GM18951 (cell line): ENCODE measurements around the gene ARHGAP45.
"Not testable (repeated sequence)": the region's sequence is repeated elsewhere in the genome, so short reads cannot be mapped to it uniquely, and the experiment has no call there.

Experiments used
- POLR2A ChIP-seq: IDR thresholded peaks from 4 replicates; pipeline ENCODE4 v1.6.1; 2011; ENCODE audit warnings: mild to moderate bottlenecking; ENCODE audit not compliant: insufficient read length, insufficient read depth; ENCODE audit errors: extremely low read depth
- in situ Hi-C: fragments of 300-500 bp; cut with MboI; formaldehyde crosslinking; loops from one replicate; pipeline ENCODE4 v1.12.0; 2022; ENCODE audit warnings: low sequenced_read_pairs, mixed read lengths, inconsistent platforms; ENCODE audit not compliant: unreplicated experiment

ARHGAP45 gene

GRCh38 chr19:1125601-1126467 is 58.9 kb downstream of the ARHGAP45 start:
- no peak for TF ChIP-seq POLR2A
- in situ Hi-C loops, result no loop called here

- in situ Hi-C loops, result no loop called here
- TF ChIP-seq POLR2A, result no peak
Observed at GRCh38 chr19:1126984-1127760, 60.2 kb downstream of the ARHGAP45 start.

GRCh38 chr19:1128106-1128505 is 61.1 kb downstream of the ARHGAP45 start:
- in situ Hi-C loops, result no loop called here
- TF ChIP-seq POLR2A, result no peak

GRCh38 chr19:1129084-1129483 is 62.1 kb downstream of the ARHGAP45 start:
- in situ Hi-C loops, result not testable (repeated sequence)

- no peak for TF ChIP-seq POLR2A
- in situ Hi-C loops, result no loop called here
Observed at GRCh38 chr19:1129535-1129934, 62.6 kb downstream of the ARHGAP45 start.

GRCh38 chr19:1130771-1131717 is 64.1 kb downstream of the ARHGAP45 start:
- in situ Hi-C loops, result no loop called here
- no peak for TF ChIP-seq POLR2A

GRCh38 chr19:1131718-1132551 is 65.0 kb downstream of the ARHGAP45 start:
- peak; percentile 77 for TF ChIP-seq POLR2A
- in situ Hi-C loops, result no loop called here

- no peak for TF ChIP-seq POLR2A
- in situ Hi-C loops, result no loop called here
Observed at GRCh38 chr19:1132552-1133383, 65.8 kb downstream of the ARHGAP45 start.

- in situ Hi-C loops, result no loop called here
- TF ChIP-seq POLR2A, result peak; percentile 56
Observed at GRCh38 chr19:1133471-1133929, 66.5 kb downstream of the ARHGAP45 start.

- in situ Hi-C loops, result no loop called here
- TF ChIP-seq POLR2A, result no peak
Observed at GRCh38 chr19:1134431-1134830, 67.5 kb downstream of the ARHGAP45 start.

- TF ChIP-seq POLR2A, result no peak
- in situ Hi-C loops, result no loop called here
Observed at GRCh38 chr19:1135454-1135853, 68.5 kb downstream of the ARHGAP45 start.

GRCh38 chr19:1136201-1136600 is 69.2 kb downstream of the ARHGAP45 start:
- in situ Hi-C loops, result no loop called here
- TF ChIP-seq POLR2A, result no peak
